Medulla oblongata (tissue), 1 donor: Measurements from ENCODE around the gene FAM83C.
"Not testable (repeated sequence)": the region's sequence is repeated elsewhere in the genome, so short reads cannot be mapped to it uniquely, and the experiment has no call there.

Experiments
- DNase-seq: peaks from one replicate; pipeline ENCODE4 v3.0.0-alpha.2; 2015; ENCODE audit errors: extremely low spot score

The FAM83C gene

DNA sequence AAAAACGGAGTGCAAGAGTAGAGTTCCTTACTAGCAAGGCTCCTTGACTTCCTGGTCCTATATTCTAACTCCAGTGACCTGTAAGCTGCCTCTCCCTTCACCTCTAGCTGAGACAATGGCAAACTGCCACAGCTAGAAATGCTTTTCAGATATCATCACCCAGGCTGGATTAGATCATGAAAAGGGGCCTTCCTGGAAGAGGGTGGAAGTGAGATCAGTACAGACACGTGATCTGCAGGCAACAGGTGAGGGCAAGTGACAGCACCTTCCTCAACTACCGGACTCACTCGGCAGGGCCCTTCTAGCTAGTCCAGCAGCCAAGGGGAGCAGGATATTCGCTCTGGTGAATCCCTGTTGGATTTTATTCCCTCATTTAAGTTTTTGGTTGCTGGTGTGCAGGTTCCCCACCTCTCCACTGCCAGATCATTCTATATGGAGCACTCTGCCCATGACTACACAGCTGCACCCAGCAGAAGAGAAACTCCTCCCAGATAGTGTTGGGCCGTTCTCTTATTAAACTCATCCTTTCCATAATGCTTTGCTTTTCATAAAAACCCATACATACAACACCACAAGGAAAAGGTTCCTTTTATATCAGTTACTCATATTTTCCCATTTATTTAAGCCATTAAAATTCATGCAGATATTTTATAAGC lies 26.4 kb upstream of the FAM83C start:
- no peak for DNase-seq

DNA sequence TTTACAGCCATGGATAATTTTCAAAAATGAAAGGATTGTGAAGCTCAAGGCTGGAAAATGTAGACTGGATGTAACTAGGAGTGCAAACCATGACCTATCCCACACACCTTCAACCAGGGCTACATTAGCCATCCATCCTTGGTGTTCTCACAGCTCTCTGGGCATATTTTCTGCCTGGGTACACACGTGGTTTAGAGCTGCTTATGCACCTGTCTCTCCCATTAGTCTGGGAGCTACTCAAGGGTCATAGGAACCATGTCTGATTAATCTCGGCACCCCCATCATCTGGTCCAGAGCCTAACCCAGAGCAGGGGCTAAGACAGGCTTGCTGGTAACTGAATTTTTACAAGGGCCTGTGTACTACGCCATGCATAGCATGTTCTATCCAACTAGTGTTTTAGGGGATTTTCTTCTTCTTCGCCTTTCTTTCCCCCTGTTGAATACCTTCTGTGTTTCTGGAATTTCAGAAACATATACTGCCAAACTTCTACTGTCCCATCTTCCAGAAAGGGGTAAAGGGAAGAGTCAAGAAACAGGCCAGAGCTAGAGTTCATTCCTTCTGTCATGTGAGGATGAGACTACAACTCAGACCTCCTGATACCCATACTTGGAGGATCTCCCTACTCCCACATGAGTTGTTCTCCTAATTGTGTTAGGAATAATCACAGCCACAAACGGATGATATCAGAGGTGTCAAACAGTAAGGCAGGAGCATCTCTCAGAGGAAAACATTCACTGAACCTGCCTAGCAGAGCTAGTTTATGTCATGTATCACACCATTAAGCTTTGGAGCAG lies 25.4 kb upstream of the FAM83C start:
- no peak for DNase-seq

DNA sequence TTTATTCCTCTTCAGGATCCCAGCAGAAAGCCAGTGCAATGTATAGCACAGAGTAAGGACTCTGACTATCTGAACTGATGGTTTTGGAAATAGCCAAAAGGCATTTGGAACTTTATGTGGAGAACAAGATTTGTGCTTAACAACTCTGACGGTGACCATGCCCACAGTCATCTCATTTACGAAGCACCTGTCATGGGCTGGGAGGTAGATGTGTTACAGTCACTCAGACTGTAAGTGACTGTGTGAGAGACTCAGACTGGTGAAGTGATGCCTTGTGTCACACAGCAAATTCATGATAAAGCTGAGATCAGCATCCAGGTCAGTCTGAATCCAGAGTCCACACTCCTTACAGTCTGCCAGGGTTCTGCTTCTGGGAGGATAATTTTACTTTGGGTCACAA lies 23.9 kb upstream of the FAM83C start:
- DNase-seq: no peak

DNA sequence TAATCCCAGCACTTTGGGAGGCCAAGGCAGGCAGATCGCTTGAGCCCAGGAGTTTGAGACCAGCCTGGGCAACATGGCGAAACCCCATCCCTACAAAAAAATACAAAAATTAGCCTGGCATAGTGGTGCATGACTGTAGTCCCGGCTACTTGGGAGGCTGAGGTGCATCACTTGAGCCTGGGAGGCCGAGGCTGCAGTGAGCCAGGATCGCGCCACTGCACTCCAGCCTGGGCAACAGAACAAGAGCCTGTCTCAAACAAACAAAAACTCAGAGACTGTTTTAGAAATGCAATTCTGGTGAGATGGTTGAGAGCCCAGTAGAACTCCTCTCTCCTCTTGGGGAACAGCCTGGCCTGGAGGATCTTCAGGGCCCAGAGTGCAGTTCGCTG lies 23.4 kb upstream of the FAM83C start:
- DNase-seq: not testable (repeated sequence)

DNA sequence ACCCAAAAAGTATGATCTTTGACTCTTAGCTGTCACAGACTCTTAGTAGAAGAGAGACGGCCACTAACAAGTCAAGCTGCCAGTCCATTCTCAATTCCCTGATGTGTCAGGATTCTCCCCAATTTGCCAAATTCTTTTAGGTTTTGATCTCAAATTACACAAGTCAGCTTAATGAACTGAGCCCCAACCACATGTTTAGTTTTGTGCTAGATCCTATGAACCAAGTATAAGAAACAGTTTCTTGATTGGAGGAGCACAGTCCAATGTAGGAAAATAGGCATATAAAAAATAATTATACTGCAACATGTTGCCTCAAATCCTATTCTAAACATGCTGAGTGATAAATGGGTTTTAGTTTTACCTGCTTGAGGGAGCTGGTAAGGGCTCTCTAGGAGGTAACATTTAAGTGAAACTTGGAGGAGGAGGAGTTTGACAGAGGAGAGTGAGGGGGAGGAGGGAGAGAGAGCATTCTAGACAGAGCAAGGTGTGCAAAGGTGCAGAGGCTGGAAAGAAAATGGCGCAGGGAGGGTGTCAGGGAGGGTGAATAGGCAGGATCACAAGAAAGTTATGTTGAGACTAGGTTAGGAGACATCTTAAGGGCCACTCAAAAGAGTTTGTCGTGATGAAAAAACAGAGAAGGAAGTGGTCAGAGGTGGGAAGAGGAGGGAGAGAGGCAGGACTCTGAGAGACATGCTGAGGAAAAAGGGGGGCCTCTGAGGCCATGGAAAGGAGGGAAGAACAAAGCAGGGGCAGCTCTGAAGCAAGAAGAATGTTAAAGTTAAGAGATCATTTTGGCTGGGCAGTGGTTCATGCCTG lies 22.8 kb upstream of the FAM83C start:
- no peak for DNase-seq

DNA sequence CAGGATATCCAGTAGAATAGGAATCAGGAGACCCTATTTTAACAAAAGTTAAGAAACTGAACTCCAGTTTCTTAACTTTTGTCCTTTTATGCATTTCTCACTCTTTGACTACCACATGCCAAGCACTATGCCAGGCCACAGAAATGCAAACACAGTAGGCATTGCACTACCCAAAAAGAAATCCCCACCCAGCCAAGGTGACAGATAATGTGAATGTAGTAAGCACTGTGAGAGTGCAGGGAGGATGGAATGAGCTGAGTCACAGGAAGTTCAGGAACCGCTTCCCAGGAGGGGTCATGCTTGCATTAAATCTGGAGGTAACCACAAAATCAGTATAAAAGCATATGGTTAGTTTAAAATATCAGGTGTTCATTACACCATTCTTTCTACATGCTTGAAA lies 20.1 kb upstream of the FAM83C start:
- DNase-seq: no peak

DNA sequence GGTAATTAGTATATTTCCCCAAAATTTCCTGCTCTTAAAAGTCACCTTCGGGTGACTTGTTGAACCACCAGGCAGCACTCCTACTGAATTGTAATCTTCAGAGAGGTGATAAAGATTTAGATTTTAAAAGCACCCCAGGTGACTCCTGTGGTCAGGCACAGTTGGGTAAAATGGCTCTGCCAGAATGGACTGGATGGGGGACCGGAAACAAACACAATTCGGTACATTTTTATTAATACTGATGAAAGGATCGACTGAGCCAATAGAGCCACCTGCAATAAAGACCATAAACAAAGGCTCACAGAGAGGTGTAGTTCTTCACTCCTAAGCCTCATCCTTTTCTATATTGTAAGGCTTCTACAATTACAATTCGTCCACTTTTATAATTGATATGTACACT lies 19.6 kb upstream of the FAM83C start:
- DNase-seq: no peak

DNA sequence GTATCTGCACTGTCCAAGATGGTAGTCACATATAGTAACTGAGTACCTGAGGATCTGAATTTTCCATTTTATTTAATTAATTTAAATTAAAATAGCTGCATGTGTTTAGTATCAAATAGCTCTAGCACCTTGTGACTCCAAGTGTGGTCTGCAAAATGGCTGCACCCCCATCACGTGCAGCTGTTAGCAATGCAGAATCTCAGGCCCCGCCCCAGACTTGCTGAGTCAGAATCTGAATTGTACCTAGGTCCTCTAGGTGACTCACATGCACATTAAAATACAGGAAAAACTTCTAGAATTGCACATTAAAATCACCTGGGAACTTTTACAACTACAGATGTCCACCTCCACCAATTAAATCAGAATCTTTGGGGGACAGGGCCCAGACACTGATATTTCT lies 19.2 kb upstream of the FAM83C start:
- no peak for DNase-seq

DNA sequence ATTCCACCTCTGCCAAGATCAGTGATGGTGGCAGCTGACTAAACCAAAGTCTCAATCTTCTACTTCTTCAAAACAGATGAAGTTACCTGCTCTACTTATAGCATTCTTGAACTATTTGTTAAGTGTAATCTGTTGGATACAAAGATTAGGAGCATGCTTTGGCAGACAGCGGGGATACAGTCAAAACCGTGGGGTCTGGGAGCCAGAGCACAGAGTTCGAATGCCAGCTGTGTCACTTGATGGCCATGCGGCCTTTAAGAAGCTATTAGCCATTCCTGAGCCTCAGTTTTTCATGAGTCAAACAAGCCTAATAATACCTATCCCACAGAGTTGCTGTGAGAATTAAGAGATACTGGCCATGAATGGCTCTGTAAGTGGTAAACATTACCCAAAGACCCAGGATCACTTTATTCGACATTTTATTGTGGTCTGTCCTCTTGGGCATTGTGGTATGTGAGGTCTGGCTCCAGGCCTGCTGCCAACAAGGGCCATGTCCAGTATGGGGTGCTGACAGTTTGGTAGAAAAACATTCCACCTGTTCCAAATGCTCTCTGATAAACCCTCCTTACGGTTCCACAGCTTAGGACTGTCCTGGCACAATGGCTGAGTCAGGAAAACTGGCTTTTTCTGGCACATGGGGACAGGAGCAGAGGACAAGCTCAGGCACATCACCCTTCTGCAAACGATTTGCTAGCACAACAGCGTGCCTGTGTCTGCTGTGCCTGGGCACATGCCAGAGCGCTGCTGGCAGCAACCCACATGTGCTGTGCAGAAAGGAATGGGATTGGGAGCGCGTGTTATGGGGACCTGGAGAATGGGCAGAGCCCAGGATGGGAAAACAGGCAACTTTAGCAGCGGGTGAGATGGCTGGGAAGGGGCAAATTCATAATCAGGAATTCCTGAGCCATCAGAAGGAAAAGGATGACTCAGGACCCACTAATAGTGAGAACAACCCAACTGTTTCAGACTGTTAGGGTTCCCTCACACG lies 15.7 kb upstream of the FAM83C start:
- peak; percentile 65 for DNase-seq

DNA sequence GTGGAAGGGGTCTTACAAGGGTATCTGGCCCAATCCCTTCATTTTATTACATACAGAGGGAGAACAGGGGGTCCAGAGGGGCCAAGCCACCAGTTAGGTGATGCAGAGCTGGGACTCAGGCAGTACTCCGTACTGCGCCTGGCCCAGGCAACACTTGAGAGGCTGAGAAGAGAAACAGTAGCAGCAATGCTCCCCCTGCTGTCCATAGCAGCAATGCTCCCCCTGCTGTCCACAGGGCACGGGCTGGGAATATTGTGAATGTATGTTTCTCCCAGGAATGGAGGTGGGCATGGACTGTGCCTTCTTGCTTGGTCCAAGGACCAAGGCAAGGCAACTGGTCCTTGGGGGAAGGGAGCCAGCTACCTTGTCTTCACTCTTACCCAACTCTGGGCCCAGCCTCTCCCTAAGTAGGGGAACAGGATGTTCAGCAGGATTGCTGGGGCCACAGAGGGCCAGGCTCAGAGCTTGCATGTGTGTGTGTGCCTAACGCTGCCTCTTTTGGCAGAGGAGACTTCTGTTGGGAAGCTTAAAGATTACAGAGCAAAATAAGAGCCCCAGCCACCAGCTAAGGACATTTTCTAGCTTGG lies 14.8 kb upstream of the FAM83C start:
- DNase-seq: peak; percentile 36

DNA sequence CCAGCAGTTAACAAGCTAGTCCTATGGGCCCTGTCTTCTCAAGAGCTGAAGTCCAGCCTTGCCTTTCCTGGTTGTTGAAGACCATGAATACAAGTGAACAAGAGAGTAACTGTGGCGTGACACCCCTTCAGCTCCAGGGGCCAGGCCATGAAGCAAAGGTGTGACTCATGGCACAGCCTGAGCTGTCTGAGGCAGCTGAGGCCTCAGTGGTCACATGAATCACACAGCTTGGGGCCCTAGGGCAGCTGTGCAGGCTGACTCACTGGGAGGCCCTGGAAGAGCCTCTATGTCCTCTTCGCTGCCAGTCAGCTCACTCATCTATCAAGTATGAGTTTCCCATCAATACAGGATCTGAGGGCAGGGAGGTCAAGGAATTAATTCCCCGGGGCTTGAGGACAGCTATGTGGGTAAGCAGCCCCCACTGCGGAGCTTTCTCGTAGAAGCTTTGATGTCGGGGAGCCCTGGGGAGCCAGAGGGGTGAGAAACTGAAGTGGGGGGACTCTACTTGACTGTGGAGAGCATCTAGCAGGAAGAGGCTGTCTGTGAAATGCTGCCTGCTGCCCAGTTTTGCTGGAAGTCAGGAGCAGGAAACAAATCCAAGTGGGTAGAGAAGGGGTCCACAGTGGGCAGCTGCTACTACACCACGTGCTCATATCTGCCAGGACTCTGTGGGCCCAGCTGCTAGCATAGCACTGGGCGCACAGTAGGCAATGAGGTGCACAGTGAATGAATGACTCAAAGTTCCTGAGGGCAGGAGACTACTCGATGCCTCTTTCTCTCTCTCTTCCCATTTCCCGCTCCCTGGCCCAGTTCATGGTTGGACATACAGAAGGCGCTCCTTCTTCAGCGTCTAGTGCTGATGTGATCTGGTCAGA lies 13.7 kb upstream of the FAM83C start:
- no peak for DNase-seq

DNA sequence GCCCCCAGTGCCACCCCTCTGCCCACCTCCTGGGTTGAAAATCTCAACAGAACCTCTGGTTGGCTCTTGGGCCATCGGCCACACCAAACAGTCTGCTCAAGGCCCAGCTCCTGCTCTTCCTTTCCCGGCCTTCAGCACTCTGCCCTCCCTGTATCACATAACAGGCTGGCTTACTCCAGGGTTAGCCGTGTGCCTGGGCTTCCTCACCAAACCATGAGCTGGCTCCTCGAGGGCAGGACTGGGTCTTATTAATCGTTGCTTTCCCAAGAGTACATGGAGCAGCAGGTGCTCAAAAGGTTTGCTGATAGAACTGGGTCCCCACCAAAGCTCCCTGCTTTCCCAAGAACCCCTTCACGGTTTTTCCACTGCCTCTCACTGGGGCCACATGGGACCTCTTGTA lies 12.7 kb upstream of the FAM83C start:
- no peak for DNase-seq

DNA sequence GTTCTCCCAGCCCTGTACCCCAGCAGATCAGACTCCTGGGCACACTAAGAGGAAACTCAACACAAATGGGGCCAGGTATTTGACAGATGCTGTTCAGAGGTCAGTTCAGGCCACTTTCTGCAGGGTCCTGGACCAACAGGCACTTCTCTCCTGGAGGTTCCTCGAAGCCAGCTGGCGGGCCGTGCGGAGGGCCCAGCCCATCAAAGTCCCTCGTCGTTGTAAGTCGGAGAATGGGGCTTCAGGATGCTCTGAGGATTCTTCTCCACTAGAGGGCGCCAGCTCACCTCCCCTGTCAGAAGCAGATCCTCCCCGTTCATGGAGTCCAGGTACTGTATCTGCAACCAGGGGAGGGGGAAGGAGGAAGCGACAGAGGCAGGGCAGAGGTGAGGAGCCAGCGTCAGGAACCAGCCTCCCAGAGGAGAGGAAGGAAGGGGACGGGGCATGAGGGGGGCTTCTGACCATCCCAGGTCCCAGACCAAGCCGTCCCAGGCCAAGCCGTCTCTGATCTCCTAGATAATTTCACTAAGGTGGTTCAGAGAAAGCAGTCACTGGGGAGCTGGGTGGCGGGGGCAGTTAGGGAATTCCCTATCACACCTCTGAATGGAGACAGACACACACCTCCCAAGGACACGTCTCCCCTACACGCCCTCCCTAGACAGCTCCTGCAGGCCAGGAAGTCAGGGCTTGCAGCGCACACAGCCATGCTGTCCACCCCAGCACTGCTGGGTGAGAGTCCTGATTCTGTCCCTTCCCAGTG lies 11.7 kb upstream of the FAM83C start:
- DNase-seq: peak; percentile 79

DNA sequence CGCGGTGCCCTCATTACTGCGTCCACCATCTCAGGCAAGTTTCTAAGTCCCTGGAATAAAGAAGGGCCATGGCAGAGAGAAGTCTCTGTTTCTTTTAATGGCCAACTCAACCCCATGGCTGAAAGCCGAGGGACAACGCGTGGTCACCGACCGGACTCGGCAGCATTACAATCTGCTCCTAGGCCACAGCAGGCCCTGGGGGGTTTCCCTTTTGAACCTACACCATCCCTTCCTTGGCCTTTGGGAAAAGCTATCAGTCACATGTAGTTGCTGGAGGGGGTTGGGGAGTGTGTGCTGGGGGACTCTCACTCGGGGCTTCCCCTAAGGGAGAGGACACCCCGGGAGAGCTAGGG lies 11.1 kb upstream of the FAM83C start:
- no peak for DNase-seq

DNA sequence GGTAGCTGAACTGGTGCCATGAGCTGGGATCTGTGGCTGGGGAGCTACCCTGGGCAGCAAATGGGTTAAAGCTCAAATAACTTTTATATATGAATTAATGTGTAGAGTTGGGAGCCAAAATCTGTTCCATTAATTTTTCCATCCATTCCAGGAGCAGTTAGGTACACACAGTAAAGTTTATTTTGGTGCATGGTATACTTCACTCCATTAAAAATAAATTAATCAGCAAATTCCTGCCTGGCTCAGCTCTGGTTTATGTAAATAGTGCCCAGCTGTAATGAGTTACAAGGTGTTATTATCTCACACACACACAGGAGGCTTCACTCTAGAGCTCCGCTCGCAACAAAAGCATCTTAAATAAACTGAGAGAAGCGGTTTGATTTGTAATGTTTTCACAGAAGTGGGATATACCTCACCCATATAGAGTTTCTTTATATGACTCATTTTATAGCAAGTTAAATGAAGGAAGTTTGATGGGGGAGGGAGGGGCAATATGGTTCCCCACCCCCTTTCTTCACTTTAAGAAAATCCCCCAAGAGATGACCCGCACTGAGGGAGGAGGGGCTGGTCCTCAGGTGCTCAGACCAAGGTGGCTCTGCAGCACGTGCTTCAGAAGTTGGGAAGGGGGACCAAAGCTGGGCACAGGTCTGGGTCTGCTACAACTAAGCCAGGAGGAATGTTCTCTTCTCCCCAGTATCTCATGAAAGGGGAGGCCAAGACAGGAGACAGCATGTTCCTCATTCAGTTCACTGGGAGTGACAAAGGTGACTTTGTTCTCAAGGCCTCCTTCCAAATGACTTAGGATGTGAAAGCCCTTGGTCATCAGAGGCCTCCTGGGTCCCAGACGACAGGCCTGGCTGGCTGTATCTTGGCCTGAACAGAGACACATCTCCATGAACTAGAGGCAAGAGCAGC lies 10.5 kb upstream of the FAM83C start:
- no peak for DNase-seq

DNA sequence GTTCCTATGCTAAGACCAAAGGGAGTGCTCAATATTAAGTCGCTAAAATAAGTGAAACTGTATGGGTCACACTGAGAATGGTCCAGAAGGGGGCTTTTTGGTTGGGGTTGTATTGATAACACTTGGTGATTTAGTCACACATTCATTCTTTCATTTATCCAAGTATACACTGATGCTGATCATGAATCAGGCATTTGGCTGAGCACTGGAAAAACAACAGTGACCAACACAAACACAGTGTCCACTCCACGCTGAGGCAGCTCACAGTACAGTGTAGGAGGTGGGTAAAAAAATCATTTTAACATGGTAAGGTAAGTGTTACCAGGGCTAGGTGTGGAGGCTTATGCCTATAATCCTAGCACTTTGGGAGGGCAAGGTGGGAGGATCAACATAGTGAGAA lies 9.2 kb upstream of the FAM83C start:
- no peak for DNase-seq

DNA sequence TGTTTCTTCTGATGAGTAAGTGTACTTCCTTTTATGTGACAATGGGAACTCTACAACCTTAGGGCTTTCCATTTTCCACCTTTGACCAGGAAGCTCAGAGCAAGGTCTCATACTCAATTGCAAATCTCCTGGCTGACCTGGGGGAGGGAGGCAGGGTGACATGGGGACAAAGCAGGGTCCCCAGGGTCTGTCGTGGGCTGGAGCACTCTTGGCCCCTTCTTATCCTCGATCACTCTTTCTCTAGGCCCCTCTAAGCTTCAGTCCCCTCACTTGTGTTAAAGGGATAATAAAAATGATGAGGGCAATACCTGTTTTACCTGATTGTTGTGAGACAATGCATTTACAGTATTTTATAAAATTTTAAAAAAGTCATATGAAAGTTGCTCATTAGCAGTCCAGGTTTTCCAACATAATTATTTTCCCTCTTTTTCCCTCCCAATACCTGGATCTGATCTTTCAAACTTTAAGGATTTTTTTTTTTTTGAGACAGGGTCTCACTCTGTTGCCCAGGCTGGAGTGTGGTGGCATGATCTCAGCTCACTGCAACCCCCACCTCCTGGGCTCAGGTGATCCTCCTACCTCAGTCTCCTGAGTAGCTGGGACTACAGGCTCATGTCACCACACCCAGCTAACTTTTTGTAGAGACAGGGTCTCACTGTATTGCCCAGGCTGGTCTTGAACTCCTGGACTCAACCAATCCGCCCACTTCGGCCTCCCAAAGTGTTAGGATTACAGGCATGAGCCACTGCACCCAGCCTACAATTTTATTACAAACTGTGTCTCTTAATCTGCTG lies 8.4 kb upstream of the FAM83C start:
- DNase-seq: no peak

DNA sequence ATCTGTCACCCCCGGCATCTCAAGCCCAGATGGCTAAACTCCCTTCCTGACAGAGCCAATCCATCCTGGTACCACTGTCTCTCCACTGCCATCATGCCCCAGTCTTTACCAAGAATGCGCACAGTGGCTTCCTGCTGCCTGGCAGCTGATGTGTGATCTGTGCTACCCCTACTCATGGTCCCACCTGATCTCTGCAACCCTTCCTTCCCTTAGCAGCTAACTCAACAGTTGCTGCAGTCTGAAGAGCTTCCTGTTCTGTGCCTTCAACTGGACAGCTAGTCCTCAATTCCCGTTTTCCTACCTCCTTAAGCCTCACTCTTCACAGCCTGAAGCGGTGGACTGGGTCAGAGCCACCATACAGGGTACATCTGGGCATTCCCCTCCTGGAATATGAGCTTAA lies 7.6 kb upstream of the FAM83C start:
- no peak for DNase-seq
